Neural progenitor cell (in vitro differentiated cells): Measurements from ENCODE around the gene TXLNB. TPM values are rescaled to one million over a fixed set of nuclear protein-coding genes. Genes with fewer than 3 reads are reported as not detected.

Experiments used
- DNase-seq: peaks from one replicate; pipeline ENCODE4 v3.0.0-alpha.2; 2016; ENCODE audit warnings: low spot score
- H2AFZ ChIP-seq: fragments of 200-600 bp; sonication (generic); replicated peaks from 2 replicates; pipeline ENCODE4 v1.6.1; 2016; ENCODE audit warnings: antibody characterized with exemption
- H3F3A ChIP-seq: fragments of 200-600 bp; sonication (generic); 2 replicates; pipeline ENCODE4 v1.6.1; 2016; ENCODE audit warnings: antibody characterized with exemption, low read depth
- H3K27ac ChIP-seq: fragments of 200-600 bp; sonication (generic); 2 replicates; pipeline ENCODE4 v1.5.1; 2016; ENCODE audit warnings: mild to moderate bottlenecking
- H3K27me3 ChIP-seq: fragments of 200-600 bp; sonication (generic); 2 replicates; pipeline ENCODE4 v1.6.1; 2016; ENCODE audit warnings: mild to moderate bottlenecking, moderate library complexity
- H3K36me3 ChIP-seq: fragments of 200-600 bp; sonication (generic); 2 replicates; pipeline ENCODE4 v1.5.1; 2016
- H3K4me1 ChIP-seq: fragments of 200-600 bp; sonication (generic); 2 replicates; pipeline ENCODE4 v1.6.1; 2016; ENCODE audit warnings: mixed run types
- H3K4me2 ChIP-seq: fragments of 200-600 bp; sonication (generic); 2 replicates; pipeline ENCODE4 v1.6.1; 2016
- H3K4me3 ChIP-seq: fragments of 200-600 bp; sonication (generic); 2 replicates; pipeline ENCODE4 v1.5.1; 2016
- H3K79me2 ChIP-seq: fragments of 200-600 bp; sonication (generic); 2 replicates; pipeline ENCODE4 v1.6.1; 2016; ENCODE audit warnings: low read depth
- H3K9ac ChIP-seq: fragments of 200-600 bp; sonication (generic); 2 replicates; pipeline ENCODE4 v1.6.1; 2016
- H3K9me3 ChIP-seq: fragments of 200-600 bp; sonication (generic); 2 replicates; pipeline ENCODE4 v1.5.1; 2016; ENCODE audit warnings: low read depth
- H4K20me1 ChIP-seq: fragments of 200-600 bp; sonication (generic); 2 replicates; pipeline ENCODE4 v1.6.1; 2016; ENCODE audit warnings: low read depth
- H3K27ac Mint-ChIP-seq: 3 replicates; pipeline ENCODE4 v1.8.0; 2021; ENCODE audit warnings: mixed read lengths
- H3K27me3 Mint-ChIP-seq: 2 replicates; pipeline ENCODE4 v1.8.0; 2022; ENCODE audit warnings: low read depth, mild to moderate bottlenecking, inconsistent platforms, moderate library complexity, mixed read lengths; ENCODE audit not compliant: insufficient read depth
- H3K36me3 Mint-ChIP-seq: 3 replicates; pipeline ENCODE4 v1.8.0; 2021; ENCODE audit warnings: mixed read lengths
- H3K4me1 Mint-ChIP-seq: 3 replicates; pipeline ENCODE4 v1.8.0; 2021; ENCODE audit warnings: mixed read lengths
- H3K4me3 Mint-ChIP-seq: 3 replicates; pipeline ENCODE4 v1.8.0; 2021; ENCODE audit warnings: mild to moderate bottlenecking, moderate library complexity, mixed read lengths
- H3K9me3 Mint-ChIP-seq: 3 replicates; pipeline ENCODE4 v1.8.0; 2020; ENCODE audit warnings: mixed read lengths
- CTCF ChIP-seq: fragments of 200-600 bp; sonication (generic); IDR thresholded peaks from 2 replicates; pipeline ENCODE4 v1.5.1; 2017; ENCODE audit warnings: antibody characterized with exemption, mild to moderate bottlenecking
- EZH2 ChIP-seq: fragments of 200-600 bp; sonication (generic); IDR thresholded peaks from 2 replicates; pipeline ENCODE4 v1.6.1; 2017; ENCODE audit warnings: antibody characterized with exemption, mild to moderate bottlenecking, moderate library complexity
- EZH2phosphoT487 ChIP-seq: fragments of 200-600 bp; sonication (generic); IDR thresholded peaks from 2 replicates; pipeline ENCODE4 v1.6.1; 2017; ENCODE audit warnings: antibody characterized with exemption
- total RNA-seq: library from RNA; depleted of rRNA; stranded (reverse); fragments of >200 nt; gene quantifications from 2 replicates; pipeline ENCODE4 v1.2.3, GENCODE V29; 2015; ENCODE audit warnings: low replicate concordance

TXLNB gene
- total RNA-seq, 1 donor from 2014 or later = 0.06 TPM

GRCh38 chr6:139242457-139243240, 49.1 kb downstream of the TXLNB start:
- Histone ChIP-seq H3K27me3 (no peaks in the 10 kb centered on the region), H2AFZ (peak overlapping the region; percentile 24), H3K27ac (no peak overlapping the region), H3K9me3 (no peaks in the 10 kb centered on the region), H3F3A (no peaks in the 10 kb centered on the region), H3K4me1 (no peaks in the 10 kb centered on the region), H3K36me3 (no peaks in the 10 kb centered on the region), H3K4me3 (no peak overlapping the region), H3K9ac (no peak overlapping the region), H3K79me2 (no peaks in the 10 kb centered on the region), H3K4me2 (no peak overlapping the region), H4K20me1 (no peaks in the 10 kb centered on the region)
- Mint-ChIP-seq H3K27ac (peak overlapping the region; percentile 42), H3K9me3 (no peaks in the 10 kb centered on the region), H3K36me3 (peaks cover 1% of the 10 kb centered on the region), H3K27me3 (no peaks in the 10 kb centered on the region), H3K4me3 (no peak overlapping the region), H3K4me1 (peaks cover 5% of the 10 kb centered on the region)
- no peak for DNase-seq
- TF ChIP-seq EZH2phosphoT487 = no peak
- TF ChIP-seq EZH2 = no peak
- no peak for TF ChIP-seq CTCF

- Histone ChIP-seq H3K9me3 (no peaks in the 10 kb centered on the region), H3K36me3 (no peaks in the 10 kb centered on the region), H3K4me3 (no peak overlapping the region), H3K4me1 (no peaks in the 10 kb centered on the region), H3K9ac (no peak overlapping the region), H2AFZ (peak overlapping the region; percentile 24), H4K20me1 (no peaks in the 10 kb centered on the region), H3K27me3 (no peaks in the 10 kb centered on the region), H3K27ac (no peak overlapping the region), H3K4me2 (no peak overlapping the region), H3F3A (no peaks in the 10 kb centered on the region), H3K79me2 (no peaks in the 10 kb centered on the region)
- H3K27me3 Mint-ChIP-seq = peaks cover 2% of the 10 kb centered on the region
- DNase-seq = no peak
- peaks cover 5% of the 10 kb centered on the region for H3K4me1 Mint-ChIP-seq
- H3K36me3 Mint-ChIP-seq = peaks cover 1% of the 10 kb centered on the region
- TF ChIP-seq CTCF (no peak), EZH2 (no peak), EZH2phosphoT487 (no peak)
- no peaks in the 10 kb centered on the region for H3K9me3 Mint-ChIP-seq
- H3K27ac Mint-ChIP-seq = no peak overlapping the region
- no peak overlapping the region for H3K4me3 Mint-ChIP-seq
Observed at GRCh38 chr6:139240161-139241010, 51.4 kb downstream of the TXLNB start.

- H3K9me3 Mint-ChIP-seq = peaks cover 9% of the 10 kb centered on the region
- TF ChIP-seq EZH2phosphoT487 = no peak
- TF ChIP-seq CTCF = no peak
- TF ChIP-seq EZH2 = no peak
- H2AFZ ChIP-seq = peak overlapping the region; percentile 93
Observed at GRCh38 chr6:139239064-139239463, 52.7 kb downstream of the TXLNB start.

More at GRCh38 chr6:139239064-139239463, 52.7 kb downstream of the TXLNB start:
- Histone ChIP-seq H3K79me2 (no peaks in the 10 kb centered on the region), H3K36me3 (no peaks in the 10 kb centered on the region), H4K20me1 (no peaks in the 10 kb centered on the region), H3K27ac (no peak overlapping the region), H3K27me3 (no peaks in the 10 kb centered on the region), H3K4me2 (no peak overlapping the region), H3K9me3 (peaks cover 6% of the 10 kb centered on the region), H3K9ac (no peak overlapping the region), H3K4me3 (no peak overlapping the region), H3F3A (no peaks in the 10 kb centered on the region), H3K4me1 (no peaks in the 10 kb centered on the region)
- DNase-seq = no peak
- no peak overlapping the region for H3K4me3 Mint-ChIP-seq
- H3K27me3 Mint-ChIP-seq = peaks cover 2% of the 10 kb centered on the region
- H3K36me3 Mint-ChIP-seq = peaks cover 4% of the 10 kb centered on the region
- H3K4me1 Mint-ChIP-seq = peaks cover 5% of the 10 kb centered on the region
- H3K27ac Mint-ChIP-seq = peak overlapping the region; percentile 57
